GM20000 (cell line): ENCODE data around the gene PIK3AP1.

Experiments used
- DNase-seq: peaks from one replicate; pipeline ENCODE4 v3.0.0; 2012; ENCODE audit warnings: low spot score
- TF ChIP-seq, protein P1 (sequence below): IDR thresholded peaks from 2 replicates; pipeline ENCODE4 v1.5.1; 2012; ENCODE audit warnings: mild to moderate bottlenecking, control low read depth; ENCODE audit errors: extremely low read depth, missing control alignments

Gene PIK3AP1

DNA sequence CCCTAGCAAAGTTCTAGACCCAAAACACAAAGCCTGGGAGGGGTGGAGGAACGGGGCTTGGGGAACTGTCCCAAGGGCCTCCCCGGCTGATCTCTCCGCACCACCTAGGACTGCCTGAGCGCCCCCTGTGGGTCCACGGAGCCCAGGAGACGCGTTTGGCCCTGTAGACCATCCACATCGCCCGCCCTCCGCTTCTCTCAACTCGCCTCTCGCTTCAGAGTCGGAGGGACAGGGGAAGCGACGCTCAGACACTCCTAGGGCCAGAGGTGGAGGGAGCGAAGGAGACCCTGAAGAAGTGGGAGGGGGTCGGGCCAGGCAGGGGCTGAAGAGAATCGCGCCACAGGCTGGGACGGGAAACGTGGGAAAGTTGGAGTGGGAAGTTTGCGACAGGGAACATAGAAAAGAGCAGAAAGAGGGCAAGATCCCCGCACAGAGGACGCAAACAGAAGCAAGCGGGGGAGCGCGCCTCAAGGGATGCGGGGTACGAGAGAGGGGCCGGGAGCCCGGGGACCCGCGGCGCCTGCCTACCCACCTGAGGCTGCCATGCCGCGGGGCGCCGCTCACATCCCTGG lies 378 bp downstream of the PIK3AP1 start:
- peak; percentile 88 for DNase-seq

DNA sequence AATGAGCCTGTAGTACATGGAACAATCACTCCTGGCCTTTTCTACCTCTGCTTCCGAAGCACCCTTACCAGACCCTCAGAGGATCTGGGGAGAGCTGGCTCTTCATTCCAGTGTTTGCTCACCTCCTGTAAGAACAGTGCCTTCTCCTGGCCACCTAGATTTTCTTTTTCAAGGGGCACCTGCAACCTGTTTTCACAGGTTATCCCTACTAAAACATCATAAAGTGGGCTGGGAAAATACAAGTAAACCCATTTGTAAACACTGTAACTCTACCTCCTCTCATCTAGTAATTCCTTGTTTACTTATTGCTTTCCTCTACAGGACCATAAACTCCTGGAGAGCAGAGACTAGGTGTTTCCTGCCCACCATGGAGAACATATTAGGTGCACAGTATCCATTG lies 1.1 kb downstream of the PIK3AP1 start:
- peak; percentile 52 for DNase-seq
- TF ChIP-seq, protein P1, sequence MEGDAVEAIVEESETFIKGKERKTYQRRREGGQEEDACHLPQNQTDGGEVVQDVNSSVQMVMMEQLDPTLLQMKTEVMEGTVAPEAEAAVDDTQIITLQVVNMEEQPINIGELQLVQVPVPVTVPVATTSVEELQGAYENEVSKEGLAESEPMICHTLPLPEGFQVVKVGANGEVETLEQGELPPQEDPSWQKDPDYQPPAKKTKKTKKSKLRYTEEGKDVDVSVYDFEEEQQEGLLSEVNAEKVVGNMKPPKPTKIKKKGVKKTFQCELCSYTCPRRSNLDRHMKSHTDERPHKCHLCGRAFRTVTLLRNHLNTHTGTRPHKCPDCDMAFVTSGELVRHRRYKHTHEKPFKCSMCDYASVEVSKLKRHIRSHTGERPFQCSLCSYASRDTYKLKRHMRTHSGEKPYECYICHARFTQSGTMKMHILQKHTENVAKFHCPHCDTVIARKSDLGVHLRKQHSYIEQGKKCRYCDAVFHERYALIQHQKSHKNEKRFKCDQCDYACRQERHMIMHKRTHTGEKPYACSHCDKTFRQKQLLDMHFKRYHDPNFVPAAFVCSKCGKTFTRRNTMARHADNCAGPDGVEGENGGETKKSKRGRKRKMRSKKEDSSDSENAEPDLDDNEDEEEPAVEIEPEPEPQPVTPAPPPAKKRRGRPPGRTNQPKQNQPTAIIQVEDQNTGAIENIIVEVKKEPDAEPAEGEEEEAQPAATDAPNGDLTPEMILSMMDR = no peak

More for the DNA sequence above, 378 bp downstream of the PIK3AP1 start:
- TF ChIP-seq, protein P1 = peak; percentile 92

DNA sequence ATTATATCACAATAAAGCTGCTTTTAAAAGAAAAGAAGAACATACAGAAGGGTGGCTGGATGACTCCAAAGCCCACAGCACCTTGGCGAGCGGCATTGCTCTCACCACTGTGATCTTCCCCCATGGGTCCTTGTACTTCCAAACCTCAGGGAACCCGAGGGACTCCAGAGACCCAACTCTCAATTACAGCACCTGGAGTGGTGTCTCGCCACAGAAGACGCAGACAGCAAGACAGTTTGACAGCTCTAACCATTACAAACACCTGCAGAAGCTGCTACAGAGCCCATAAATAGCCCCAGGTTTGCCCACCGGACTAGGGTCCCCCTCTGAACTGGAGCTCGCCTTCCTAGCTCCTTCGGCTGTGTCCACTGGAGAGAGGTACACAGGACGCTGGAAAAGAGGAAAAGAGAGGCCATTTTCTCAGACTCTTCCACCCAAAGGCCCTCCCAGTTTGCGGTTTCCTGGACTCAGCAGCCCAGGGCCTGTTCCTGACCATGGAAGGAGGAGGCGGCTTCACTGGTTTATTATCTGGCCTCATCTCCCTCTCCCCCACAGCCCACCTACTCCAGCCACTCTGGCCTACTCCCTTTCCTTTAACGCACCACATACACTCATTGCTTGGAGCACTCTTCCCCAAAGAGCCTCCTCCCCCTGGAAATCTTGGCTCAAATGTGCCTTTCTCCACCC lies 1.9 kb downstream of the PIK3AP1 start:
- TF ChIP-seq, protein P1 = no peak
- DNase-seq = no peak

DNA sequence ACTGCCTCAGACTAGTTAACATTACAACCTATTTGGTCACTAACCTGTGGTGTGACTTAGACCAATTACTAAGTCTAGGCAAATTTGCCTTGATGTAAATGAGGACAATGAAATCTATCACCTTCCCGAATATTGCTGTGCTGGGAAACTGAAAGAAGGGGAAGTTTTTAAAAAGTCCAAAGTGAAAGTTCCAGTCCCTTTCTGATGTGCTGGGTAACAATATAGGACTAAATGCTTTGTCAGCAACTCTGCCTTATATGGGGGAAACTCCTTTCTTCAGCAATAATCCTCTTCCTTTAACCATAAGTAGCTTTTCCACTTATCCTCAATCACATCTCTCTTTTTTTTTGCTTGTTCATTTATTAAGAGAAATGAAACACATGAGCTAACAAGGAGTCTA lies 3.9 kb downstream of the PIK3AP1 start:
- no peak for DNase-seq
- TF ChIP-seq, protein P1 = no peak

DNA sequence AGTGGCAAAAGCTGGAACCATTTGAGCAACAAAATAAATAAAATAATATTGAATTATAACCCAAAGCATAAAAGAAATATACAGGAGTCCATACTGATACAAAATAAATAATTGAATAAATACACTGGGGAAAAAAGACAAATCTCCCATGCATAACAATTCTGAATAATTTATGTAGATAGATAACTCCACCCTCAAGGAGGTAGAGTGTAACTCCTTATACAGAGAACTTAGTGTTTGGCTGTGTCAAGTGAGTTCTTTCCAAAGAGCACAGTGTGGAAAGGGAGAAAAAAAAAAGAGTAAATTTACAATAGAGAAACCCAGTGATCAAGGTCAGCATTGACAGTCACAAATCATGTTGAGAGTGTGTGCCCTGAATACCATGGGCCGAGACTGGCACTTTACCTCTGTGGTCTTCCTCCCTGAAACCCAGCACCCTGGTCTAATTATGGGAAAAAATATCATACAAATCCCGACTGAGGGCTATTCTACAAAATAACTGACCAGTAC lies 5.5 kb downstream of the PIK3AP1 start:
- TF ChIP-seq, protein P1 = no peak
- DNase-seq = no peak

DNA sequence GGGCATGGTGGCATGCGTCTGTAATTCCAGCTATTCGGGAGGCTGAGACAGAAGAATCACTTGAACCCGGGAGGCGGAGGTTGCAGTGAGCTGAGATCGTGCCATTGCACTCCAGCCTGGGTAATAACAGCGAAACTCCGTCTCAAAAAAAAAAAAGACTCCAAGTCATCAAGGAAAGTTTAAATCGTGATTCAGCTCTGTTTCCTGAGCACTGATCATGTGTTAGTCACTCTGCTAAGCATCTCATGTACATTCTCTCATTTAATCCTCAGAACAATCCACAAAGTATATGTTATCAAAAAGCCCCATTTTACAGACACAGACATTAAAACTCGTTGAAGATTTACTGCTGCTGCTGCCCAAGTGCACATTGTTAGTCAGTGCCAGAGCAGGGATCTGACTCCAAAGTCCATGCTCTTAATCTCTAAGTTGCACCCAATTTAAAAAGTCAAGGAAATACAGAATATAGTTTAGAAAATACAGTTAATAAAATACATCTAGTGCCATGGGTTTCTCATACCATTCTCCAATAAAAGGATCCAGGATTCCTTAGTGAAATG lies 6.2 kb downstream of the PIK3AP1 start:
- no peak for DNase-seq
- TF ChIP-seq, protein P1 = no peak

DNA sequence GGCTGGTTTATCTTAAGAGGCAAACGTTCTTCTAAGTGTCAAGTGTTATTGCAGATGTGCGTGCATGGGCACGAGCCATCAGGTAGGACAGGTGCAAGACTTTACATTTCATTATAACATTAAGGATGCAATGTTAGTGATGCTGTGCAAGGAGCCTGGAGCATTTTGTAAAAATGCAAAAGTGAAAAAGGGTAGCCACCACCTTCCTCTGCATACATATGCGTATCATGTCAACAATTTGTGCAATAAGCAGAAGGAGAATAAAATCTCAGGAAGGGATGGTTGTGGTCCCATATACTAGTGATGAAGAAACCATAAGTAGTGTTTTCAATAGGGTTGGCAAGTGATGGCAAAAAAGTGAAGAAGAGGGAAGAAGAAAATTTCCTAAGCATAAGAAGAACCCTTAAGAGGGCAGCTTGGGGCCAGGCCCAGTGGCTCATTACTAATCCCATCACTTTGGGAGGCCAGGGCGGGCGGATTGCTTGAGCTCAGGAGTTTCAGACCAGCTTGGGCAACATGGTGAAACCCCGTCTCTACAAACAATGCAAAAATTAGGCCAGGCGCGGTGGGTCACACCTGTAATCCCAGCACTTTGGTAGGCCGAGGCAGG lies 7.5 kb downstream of the PIK3AP1 start:
- TF ChIP-seq, protein P1 = no peak
- no peak for DNase-seq
